Cardiac muscle cell (in vitro differentiated cells and primary cell): ENCODE results near the gene BHLHE40. TPM values are rescaled to one million over a fixed set of nuclear protein-coding genes. Genes with fewer than 3 reads are reported as not detected.

ENCODE experiments used
- DNase-seq, 2 donors: peaks; one replicate each; pipeline versions ENCODE4 v3.0.0 to v3.0.0-alpha.2; 2010 to 2017; ENCODE audit warnings: low read depth in 1 of 2, low spot score in 1 of 2
- H3K27ac ChIP-seq: fragments of 200-600 bp; sonication (generic); 2 replicates; pipeline ENCODE4 v1.5.1; 2016
- H3K27me3 ChIP-seq: fragments of 200-600 bp; sonication (generic); 2 replicates; pipeline ENCODE4 v1.6.0; 2016; ENCODE audit warnings: control low read depth
- H3K36me3 ChIP-seq: fragments of 200-600 bp; sonication (generic); 2 replicates; pipeline ENCODE4 v1.5.1; 2016; ENCODE audit warnings: control low read depth
- H3K4me1 ChIP-seq: fragments of 200-600 bp; sonication (generic); 2 replicates; pipeline ENCODE4 v1.8.1; 2017; ENCODE audit warnings: low read depth, mild to moderate bottlenecking, mixed run types
- H3K4me3 ChIP-seq: fragments of 200-600 bp; sonication (generic); 2 replicates; pipeline ENCODE4 v1.5.1; 2016; ENCODE audit warnings: mild to moderate bottlenecking
- H3K9me3 ChIP-seq: fragments of 200-600 bp; sonication (generic); 2 replicates; pipeline ENCODE4 v1.5.1; 2017; ENCODE audit warnings: low read depth, mild to moderate bottlenecking, control low read depth
- polyA plus RNA-seq: library from polyadenylated mRNA; unstranded; fragments of >200 nt; fragmentation: Nextera tagmentation; extraction: Ambion mirVana; gene quantifications from 2 replicates; pipeline ENCODE4 v1.2.1, GENCODE V29; 2016
- total RNA-seq: library from RNA; depleted of rRNA; stranded (reverse); fragments of >200 nt; gene quantifications from 2 replicates; pipeline ENCODE4 v1.2.3, GENCODE V29; 2016
- TF ChIP-seq, protein P1 (sequence below): IDR thresholded peaks from 2 replicates; pipeline ENCODE4 v1.5.1; 2012; ENCODE audit warnings: low read depth, mild to moderate bottlenecking, low read length

The BHLHE40 gene
- total and polyA plus RNA-seq, 2 experiments from 2014 or later = 11.7 to 15.3 TPM

GRCh38 chr3:5002174-5002870 lies 23.1 kb downstream of the BHLHE40 start:
- H3K9me3 ChIP-seq = no peaks in the 10 kb centered on the region
- no peaks in the 10 kb centered on the region for H3K36me3 ChIP-seq
- DNase-seq = no peak
- H3K27ac ChIP-seq = no peak overlapping the region
- H3K4me3 ChIP-seq = no peak overlapping the region
- peaks cover 31% of the 10 kb centered on the region for H3K27me3 ChIP-seq
- peaks cover 4% of the 10 kb centered on the region for H3K4me1 ChIP-seq
- TF ChIP-seq, protein P1, sequence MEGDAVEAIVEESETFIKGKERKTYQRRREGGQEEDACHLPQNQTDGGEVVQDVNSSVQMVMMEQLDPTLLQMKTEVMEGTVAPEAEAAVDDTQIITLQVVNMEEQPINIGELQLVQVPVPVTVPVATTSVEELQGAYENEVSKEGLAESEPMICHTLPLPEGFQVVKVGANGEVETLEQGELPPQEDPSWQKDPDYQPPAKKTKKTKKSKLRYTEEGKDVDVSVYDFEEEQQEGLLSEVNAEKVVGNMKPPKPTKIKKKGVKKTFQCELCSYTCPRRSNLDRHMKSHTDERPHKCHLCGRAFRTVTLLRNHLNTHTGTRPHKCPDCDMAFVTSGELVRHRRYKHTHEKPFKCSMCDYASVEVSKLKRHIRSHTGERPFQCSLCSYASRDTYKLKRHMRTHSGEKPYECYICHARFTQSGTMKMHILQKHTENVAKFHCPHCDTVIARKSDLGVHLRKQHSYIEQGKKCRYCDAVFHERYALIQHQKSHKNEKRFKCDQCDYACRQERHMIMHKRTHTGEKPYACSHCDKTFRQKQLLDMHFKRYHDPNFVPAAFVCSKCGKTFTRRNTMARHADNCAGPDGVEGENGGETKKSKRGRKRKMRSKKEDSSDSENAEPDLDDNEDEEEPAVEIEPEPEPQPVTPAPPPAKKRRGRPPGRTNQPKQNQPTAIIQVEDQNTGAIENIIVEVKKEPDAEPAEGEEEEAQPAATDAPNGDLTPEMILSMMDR = no peak

DNA sequence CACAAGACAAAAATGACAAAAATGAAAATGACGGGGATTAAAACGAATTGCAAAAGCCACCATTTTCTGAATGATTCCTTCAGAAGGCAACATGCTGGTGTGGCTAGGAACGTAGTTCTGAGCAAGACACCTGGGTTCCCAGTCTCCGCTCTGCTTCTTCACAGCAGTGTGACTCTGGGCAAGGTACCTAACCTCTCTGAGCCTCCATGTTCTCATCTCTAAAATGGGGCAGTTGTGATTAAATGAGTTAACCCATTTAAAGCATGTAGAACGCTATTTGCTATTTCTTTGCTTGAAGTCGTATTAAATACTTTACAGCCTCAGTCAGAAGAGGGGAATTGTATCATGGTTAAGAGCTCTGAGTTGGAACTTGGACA lies 23.6 kb downstream of the BHLHE40 start:
- Histone ChIP-seq H3K9me3 (no peaks in the 10 kb centered on the region), H3K4me3 (no peak overlapping the region), H3K4me1 (peaks cover 4% of the 10 kb centered on the region), H3K27me3 (peaks cover 34% of the 10 kb centered on the region), H3K27ac (no peak overlapping the region), H3K36me3 (no peaks in the 10 kb centered on the region)
- no peak for DNase-seq
- TF ChIP-seq, protein P1 = no peak

DNA sequence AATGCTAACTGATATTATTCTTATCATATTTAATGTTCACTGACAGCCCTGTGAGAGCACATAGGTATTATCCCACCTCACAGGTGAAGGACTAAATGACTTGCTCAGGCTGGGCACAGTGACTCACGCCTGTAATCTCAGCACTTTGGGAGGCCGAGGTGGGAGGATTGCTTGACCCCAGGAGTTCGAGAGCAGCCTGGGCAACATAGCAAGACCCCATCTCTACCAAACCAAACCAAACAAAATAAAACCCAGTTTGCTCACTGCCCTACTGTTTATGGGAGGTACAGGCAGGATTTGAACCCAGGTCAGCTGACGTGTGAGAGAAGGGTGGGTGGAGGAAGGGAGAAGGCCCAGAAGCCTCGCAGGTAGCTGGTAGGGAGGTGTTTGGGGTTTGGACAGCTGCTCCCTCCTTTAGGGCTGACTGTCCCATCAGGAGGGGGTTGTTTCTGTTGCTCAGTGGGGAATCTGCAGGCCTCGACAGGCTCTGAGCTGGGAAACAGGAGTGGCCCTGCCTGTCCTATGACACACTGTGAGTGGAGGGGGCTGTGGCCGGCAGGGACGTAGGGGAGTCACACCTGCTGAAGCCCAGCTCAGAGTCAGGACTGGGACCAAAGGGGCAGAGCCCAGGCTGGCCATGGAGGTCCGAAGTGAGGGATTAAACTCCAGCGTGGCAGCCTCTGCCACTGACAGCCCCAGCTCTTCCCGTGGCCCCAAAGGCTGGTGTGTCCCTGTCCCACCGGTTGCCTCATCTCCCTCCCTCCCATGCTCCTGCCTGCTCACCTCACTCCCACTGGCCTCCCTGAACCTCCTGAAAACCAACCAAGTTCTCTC lies 25.3 kb downstream of the BHLHE40 start:
- no peaks in the 10 kb centered on the region for H3K36me3 ChIP-seq
- no peak for DNase-seq
- H3K27ac ChIP-seq = no peak overlapping the region

GRCh38 chr3:5005367-5005766 lies 26.1 kb downstream of the BHLHE40 start:
- Histone ChIP-seq H3K4me1 (peaks cover 4% of the 10 kb centered on the region), H3K36me3 (no peaks in the 10 kb centered on the region)
- no peak for DNase-seq

More for the DNA sequence above, 25.3 kb downstream of the BHLHE40 start:
- Histone ChIP-seq H3K4me3 (no peak overlapping the region), H3K4me1 (peaks cover 4% of the 10 kb centered on the region), H3K27me3 (peaks cover 44% of the 10 kb centered on the region), H3K9me3 (no peaks in the 10 kb centered on the region)
- TF ChIP-seq, protein P1 = no peak

DNA sequence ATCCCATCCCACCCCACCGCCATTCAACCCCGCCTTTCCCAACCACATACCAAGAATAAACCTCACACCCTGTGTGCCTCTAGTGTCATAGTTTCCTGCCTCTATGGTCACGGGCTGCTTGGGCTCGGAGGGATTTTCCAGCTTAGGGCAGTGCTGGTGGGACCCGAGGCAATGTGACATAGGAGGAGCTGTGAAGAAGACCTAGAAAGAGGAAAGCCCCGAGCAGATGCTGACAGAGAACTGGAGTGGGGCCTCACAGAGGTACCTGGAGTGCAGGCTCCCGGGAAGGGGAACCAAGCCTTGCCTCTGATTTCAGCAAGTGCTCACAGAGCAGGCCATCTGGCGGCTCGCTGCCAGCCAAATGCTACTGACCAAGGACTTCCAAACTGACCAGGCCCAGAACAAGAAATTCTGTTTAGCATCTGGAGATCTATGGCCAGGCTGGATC lies 27.5 kb downstream of the BHLHE40 start:
- TF ChIP-seq, protein P1 = no peak
- Histone ChIP-seq H3K27ac (no peak overlapping the region), H3K9me3 (no peaks in the 10 kb centered on the region), H3K4me3 (no peak overlapping the region), H3K4me1 (peaks cover 4% of the 10 kb centered on the region), H3K36me3 (no peaks in the 10 kb centered on the region), H3K27me3 (peaks cover 38% of the 10 kb centered on the region)
- DNase-seq = no peak

More at GRCh38 chr3:5005367-5005766, 26.1 kb downstream of the BHLHE40 start:
- peaks cover 36% of the 10 kb centered on the region for H3K27me3 ChIP-seq
- TF ChIP-seq, protein P1 = no peak
- H3K27ac ChIP-seq = no peak overlapping the region
- H3K9me3 ChIP-seq = no peaks in the 10 kb centered on the region
- no peak overlapping the region for H3K4me3 ChIP-seq
